ENCODE results near the gene DDX50. TPM values are rescaled to one million over a fixed set of nuclear protein-coding genes. Genes with fewer than 3 reads are reported as not detected.

The DDX50 gene
- total RNA-seq, 1 experiment from 2014 or later: 37.1 TPM

DNA sequence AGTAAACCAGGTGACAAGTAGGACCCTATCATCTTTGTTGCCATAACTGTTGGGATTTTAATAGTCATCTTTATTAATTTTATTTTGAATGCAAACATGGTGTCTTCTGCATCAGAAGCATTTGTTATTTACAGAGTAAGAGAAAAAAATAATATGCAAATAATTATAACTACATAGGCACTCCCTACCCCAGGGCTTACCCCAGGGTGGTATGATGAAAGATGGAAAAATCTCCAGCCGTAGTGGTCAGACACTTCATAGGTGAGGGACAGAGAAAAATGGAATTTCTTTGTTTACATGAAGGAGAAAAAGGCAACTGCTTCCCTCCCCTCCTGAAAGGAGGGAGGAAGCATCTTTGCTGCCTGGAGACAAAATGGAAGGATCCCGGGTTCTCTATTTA is 44.1 kb upstream of the DDX50 start (continued):
- TF ChIP-seq, protein P1, sequence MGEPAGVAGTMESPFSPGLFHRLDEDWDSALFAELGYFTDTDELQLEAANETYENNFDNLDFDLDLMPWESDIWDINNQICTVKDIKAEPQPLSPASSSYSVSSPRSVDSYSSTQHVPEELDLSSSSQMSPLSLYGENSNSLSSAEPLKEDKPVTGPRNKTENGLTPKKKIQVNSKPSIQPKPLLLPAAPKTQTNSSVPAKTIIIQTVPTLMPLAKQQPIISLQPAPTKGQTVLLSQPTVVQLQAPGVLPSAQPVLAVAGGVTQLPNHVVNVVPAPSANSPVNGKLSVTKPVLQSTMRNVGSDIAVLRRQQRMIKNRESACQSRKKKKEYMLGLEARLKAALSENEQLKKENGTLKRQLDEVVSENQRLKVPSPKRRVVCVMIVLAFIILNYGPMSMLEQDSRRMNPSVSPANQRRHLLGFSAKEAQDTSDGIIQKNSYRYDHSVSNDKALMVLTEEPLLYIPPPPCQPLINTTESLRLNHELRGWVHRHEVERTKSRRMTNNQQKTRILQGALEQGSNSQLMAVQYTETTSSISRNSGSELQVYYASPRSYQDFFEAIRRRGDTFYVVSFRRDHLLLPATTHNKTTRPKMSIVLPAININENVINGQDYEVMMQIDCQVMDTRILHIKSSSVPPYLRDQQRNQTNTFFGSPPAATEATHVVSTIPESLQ (CRISPR knock-in tag; IDR thresholded peaks at IDR 0.05): no peak
- TF ChIP-seq, protein P2, sequence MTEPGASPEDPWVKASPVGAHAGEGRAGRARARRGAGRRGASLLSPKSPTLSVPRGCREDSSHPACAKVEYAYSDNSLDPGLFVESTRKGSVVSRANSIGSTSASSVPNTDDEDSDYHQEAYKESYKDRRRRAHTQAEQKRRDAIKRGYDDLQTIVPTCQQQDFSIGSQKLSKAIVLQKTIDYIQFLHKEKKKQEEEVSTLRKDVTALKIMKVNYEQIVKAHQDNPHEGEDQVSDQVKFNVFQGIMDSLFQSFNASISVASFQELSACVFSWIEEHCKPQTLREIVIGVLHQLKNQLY (CRISPR knock-in tag; IDR thresholded peaks at IDR 0.05): no peak
- TF ChIP-seq ESRRA (CRISPR knock-in tag; IDR thresholded peaks at IDR 0.05; ENCODE audit: borderline replicate concordance) (no peak), MYBL2 (CRISPR knock-in tag; IDR thresholded peaks at IDR 0.05) (no peak), NR2C2 (CRISPR knock-in tag; IDR thresholded peaks at IDR 0.05) (no peak), GABPB1 (CRISPR knock-in tag; IDR thresholded peaks at IDR 0.05) (no peak), CREB1 (CRISPR knock-in tag; IDR thresholded peaks at IDR 0.05) (no peak), ZNF416 (CRISPR knock-in tag; IDR thresholded peaks at IDR 0.05) (no peak), HMGA2 (CRISPR knock-in tag; IDR thresholded peaks at IDR 0.05) (no peak)
- TF ChIP-seq, protein P3, sequence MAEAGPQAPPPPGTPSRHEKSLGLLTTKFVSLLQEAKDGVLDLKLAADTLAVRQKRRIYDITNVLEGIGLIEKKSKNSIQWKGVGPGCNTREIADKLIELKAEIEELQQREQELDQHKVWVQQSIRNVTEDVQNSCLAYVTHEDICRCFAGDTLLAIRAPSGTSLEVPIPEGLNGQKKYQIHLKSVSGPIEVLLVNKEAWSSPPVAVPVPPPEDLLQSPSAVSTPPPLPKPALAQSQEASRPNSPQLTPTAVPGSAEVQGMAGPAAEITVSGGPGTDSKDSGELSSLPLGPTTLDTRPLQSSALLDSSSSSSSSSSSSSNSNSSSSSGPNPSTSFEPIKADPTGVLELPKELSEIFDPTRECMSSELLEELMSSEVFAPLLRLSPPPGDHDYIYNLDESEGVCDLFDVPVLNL (CRISPR knock-in tag; IDR thresholded peaks at IDR 0.05; ENCODE audit: borderline replicate concordance, low read depth): no peak
- TF ChIP-seq, protein P4, sequence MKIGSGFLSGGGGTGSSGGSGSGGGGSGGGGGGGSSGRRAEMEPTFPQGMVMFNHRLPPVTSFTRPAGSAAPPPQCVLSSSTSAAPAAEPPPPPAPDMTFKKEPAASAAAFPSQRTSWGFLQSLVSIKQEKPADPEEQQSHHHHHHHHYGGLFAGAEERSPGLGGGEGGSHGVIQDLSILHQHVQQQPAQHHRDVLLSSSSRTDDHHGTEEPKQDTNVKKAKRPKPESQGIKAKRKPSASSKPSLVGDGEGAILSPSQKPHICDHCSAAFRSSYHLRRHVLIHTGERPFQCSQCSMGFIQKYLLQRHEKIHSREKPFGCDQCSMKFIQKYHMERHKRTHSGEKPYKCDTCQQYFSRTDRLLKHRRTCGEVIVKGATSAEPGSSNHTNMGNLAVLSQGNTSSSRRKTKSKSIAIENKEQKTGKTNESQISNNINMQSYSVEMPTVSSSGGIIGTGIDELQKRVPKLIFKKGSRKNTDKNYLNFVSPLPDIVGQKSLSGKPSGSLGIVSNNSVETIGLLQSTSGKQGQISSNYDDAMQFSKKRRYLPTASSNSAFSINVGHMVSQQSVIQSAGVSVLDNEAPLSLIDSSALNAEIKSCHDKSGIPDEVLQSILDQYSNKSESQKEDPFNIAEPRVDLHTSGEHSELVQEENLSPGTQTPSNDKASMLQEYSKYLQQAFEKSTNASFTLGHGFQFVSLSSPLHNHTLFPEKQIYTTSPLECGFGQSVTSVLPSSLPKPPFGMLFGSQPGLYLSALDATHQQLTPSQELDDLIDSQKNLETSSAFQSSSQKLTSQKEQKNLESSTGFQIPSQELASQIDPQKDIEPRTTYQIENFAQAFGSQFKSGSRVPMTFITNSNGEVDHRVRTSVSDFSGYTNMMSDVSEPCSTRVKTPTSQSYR (CRISPR knock-in tag; IDR thresholded peaks at IDR 0.05): no peak
- TF ChIP-seq, protein P5, sequence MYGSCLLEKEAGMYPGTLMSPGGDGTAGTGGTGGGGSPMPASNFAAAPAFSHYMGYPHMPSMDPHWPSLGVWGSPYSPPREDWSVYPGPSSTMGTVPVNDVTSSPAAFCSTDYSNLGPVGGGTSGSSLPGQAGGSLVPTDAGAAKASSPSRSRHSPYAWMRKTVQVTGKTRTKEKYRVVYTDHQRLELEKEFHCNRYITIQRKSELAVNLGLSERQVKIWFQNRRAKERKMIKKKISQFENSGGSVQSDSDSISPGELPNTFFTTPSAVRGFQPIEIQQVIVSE (CRISPR knock-in tag; IDR thresholded peaks at IDR 0.05; ENCODE audit: borderline replicate concordance): no peak

DNA sequence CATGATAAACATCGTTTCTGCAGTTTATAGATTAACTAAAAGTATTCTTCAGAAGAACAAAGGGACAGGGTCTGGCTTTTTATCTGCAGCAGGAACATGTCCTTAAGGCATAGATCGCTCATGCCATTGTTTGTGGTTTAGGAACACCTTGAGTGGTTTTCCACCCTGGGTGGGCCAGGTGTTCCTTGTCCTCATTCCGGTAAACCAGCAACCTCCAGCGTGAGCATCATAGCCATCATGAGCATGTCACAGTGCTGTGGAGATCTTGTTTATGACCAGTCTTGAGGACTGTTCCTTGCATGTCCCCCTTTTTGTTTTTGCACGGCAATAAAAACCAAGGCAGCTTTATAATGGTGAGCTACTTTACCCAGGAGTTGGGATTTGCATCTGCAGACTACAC is 39.9 kb upstream of the DDX50 start:
- no peak overlapping the region for H3K27ac Mint-ChIP-seq
- no peak for DNase-seq (ENCODE audit: low spot score)
- peaks cover 37% of the 10 kb centered on the region for H3K36me3 Mint-ChIP-seq
- CTCF ChIA-PET: no interaction called here
- POLR2A ChIA-PET: interaction anchor here (0.5 kb wide), 1 partner anchor 59 kb away, joined by 3 read pairs; no protein-coding TSS in a partner anchor
- no peak for ATAC-seq
- H3K9me3 Mint-ChIP-seq: peaks cover 39% of the 10 kb centered on the region
- H3K4me3 Mint-ChIP-seq: no peak overlapping the region
- H3K4me1 Mint-ChIP-seq: peaks cover 5% of the 10 kb centered on the region
- peaks cover 18% of the 10 kb centered on the region for H3K27me3 Mint-ChIP-seq (ENCODE audit: low read depth)
- TF ChIP-seq, protein P6, sequence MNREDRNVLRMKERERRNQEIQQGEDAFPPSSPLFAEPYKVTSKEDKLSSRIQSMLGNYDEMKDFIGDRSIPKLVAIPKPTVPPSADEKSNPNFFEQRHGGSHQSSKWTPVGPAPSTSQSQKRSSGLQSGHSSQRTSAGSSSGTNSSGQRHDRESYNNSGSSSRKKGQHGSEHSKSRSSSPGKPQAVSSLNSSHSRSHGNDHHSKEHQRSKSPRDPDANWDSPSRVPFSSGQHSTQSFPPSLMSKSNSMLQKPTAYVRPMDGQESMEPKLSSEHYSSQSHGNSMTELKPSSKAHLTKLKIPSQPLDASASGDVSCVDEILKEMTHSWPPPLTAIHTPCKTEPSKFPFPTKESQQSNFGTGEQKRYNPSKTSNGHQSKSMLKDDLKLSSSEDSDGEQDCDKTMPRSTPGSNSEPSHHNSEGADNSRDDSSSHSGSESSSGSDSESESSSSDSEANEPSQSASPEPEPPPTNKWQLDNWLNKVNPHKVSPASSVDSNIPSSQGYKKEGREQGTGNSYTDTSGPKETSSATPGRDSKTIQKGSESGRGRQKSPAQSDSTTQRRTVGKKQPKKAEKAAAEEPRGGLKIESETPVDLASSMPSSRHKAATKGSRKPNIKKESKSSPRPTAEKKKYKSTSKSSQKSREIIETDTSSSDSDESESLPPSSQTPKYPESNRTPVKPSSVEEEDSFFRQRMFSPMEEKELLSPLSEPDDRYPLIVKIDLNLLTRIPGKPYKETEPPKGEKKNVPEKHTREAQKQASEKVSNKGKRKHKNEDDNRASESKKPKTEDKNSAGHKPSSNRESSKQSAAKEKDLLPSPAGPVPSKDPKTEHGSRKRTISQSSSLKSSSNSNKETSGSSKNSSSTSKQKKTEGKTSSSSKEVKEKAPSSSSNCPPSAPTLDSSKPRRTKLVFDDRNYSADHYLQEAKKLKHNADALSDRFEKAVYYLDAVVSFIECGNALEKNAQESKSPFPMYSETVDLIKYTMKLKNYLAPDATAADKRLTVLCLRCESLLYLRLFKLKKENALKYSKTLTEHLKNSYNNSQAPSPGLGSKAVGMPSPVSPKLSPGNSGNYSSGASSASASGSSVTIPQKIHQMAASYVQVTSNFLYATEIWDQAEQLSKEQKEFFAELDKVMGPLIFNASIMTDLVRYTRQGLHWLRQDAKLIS (CRISPR knock-in tag; IDR thresholded peaks at IDR 0.05; ENCODE audit: borderline replicate concordance): no peak
- TF ChIP-seq FOXP1 (CRISPR knock-in tag; IDR thresholded peaks at IDR 0.05; ENCODE audit: borderline replicate concordance) (no peak), NR2C2 (CRISPR knock-in tag; IDR thresholded peaks at IDR 0.05) (no peak), ELF4 (CRISPR knock-in tag; IDR thresholded peaks at IDR 0.05; ENCODE audit: low read depth) (no peak), TEAD4 (CRISPR knock-in tag; IDR thresholded peaks at IDR 0.05) (no peak)
- TF ChIP-seq, protein P7, sequence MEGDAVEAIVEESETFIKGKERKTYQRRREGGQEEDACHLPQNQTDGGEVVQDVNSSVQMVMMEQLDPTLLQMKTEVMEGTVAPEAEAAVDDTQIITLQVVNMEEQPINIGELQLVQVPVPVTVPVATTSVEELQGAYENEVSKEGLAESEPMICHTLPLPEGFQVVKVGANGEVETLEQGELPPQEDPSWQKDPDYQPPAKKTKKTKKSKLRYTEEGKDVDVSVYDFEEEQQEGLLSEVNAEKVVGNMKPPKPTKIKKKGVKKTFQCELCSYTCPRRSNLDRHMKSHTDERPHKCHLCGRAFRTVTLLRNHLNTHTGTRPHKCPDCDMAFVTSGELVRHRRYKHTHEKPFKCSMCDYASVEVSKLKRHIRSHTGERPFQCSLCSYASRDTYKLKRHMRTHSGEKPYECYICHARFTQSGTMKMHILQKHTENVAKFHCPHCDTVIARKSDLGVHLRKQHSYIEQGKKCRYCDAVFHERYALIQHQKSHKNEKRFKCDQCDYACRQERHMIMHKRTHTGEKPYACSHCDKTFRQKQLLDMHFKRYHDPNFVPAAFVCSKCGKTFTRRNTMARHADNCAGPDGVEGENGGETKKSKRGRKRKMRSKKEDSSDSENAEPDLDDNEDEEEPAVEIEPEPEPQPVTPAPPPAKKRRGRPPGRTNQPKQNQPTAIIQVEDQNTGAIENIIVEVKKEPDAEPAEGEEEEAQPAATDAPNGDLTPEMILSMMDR (IDR thresholded peaks at IDR 0.05): no peak
- TF ChIP-seq, protein P2 (CRISPR knock-in tag; IDR thresholded peaks at IDR 0.05): no peak
- TF ChIP-seq, protein P8, sequence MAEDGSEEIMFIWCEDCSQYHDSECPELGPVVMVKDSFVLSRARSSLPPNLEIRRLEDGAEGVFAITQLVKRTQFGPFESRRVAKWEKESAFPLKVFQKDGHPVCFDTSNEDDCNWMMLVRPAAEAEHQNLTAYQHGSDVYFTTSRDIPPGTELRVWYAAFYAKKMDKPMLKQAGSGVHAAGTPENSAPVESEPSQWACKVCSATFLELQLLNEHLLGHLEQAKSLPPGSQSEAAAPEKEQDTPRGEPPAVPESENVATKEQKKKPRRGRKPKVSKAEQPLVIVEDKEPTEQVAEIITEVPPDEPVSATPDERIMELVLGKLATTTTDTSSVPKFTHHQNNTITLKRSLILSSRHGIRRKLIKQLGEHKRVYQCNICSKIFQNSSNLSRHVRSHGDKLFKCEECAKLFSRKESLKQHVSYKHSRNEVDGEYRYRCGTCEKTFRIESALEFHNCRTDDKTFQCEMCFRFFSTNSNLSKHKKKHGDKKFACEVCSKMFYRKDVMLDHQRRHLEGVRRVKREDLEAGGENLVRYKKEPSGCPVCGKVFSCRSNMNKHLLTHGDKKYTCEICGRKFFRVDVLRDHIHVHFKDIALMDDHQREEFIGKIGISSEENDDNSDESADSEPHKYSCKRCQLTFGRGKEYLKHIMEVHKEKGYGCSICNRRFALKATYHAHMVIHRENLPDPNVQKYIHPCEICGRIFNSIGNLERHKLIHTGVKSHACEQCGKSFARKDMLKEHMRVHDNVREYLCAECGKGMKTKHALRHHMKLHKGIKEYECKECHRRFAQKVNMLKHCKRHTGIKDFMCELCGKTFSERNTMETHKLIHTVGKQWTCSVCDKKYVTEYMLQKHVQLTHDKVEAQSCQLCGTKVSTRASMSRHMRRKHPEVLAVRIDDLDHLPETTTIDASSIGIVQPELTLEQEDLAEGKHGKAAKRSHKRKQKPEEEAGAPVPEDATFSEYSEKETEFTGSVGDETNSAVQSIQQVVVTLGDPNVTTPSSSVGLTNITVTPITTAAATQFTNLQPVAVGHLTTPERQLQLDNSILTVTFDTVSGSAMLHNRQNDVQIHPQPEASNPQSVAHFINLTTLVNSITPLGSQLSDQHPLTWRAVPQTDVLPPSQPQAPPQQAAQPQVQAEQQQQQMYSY (CRISPR knock-in tag; IDR thresholded peaks at IDR 0.05): no peak

All from WTC11 (cell line).